Measurements from ENCODE around the gene TECRL. TPM values are rescaled to one million over a fixed set of nuclear protein-coding genes. Genes with fewer than 3 reads are reported as not detected.

The TECRL gene
- total and polyA plus RNA-seq, 2 experiments from 2014 or later = 0.10 to 0.21 TPM

- H3K9me3 ChIP-seq (ENCODE audit: low read depth) = no peaks in the 10 kb centered on the region
- DNase-seq (ENCODE audit: low spot score) = no peak
- H3K27ac ChIP-seq = no peak overlapping the region
- no peak overlapping the region for H3K4me3 ChIP-seq
- no peaks in the 10 kb centered on the region for H3K79me2 ChIP-seq
- WGBS (ENCODE audit: low lambda C conversion rate, missing lambda C conversion rate) = 82% methylated on average over 4 of the region's 4 CpGs
- H4K20me1 ChIP-seq (ENCODE audit: insufficient read depth, poor library complexity, severe bottlenecking) = no peaks in the 10 kb centered on the region
- no peak for TF ChIP-seq EZH2phosphoT487 (IDR thresholded peaks at IDR 0.05; ENCODE audit: low read depth, severe bottlenecking, unreplicated experiment)
- no peak for TF ChIP-seq EZH2 (IDR thresholded peaks at IDR 0.05; ENCODE audit: borderline replicate concordance)
- TF ChIP-seq, protein P1, sequence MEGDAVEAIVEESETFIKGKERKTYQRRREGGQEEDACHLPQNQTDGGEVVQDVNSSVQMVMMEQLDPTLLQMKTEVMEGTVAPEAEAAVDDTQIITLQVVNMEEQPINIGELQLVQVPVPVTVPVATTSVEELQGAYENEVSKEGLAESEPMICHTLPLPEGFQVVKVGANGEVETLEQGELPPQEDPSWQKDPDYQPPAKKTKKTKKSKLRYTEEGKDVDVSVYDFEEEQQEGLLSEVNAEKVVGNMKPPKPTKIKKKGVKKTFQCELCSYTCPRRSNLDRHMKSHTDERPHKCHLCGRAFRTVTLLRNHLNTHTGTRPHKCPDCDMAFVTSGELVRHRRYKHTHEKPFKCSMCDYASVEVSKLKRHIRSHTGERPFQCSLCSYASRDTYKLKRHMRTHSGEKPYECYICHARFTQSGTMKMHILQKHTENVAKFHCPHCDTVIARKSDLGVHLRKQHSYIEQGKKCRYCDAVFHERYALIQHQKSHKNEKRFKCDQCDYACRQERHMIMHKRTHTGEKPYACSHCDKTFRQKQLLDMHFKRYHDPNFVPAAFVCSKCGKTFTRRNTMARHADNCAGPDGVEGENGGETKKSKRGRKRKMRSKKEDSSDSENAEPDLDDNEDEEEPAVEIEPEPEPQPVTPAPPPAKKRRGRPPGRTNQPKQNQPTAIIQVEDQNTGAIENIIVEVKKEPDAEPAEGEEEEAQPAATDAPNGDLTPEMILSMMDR (IDR thresholded peaks at IDR 0.05; ENCODE audit: poor library complexity) = no peak
- no peaks in the 10 kb centered on the region for H3K36me3 ChIP-seq (replicated peaks; ENCODE audit: insufficient read depth, low read depth)
- H3K4me1 ChIP-seq (ENCODE audit: insufficient read depth) = no peaks in the 10 kb centered on the region
- H3K9me2 ChIP-seq (replicated peaks; ENCODE audit: insufficient read depth) = no peaks in the 10 kb centered on the region
- no peak overlapping the region for H3K4me2 ChIP-seq
- H3K27me3 ChIP-seq = no peaks in the 10 kb centered on the region
- no peak overlapping the region for H2AFZ ChIP-seq
These were observed 103.0 kb downstream of the TECRL start for GRCh38 chr4:64306255-64306565.

GRCh38 chr4:64305565-64306254 lies 103.5 kb downstream of the TECRL start:
- Histone ChIP-seq H3K9me2 (replicated peaks; ENCODE audit: insufficient read depth) (no peaks in the 10 kb centered on the region), H3K4me2 (no peak overlapping the region), H2AFZ (no peak overlapping the region), H3K4me3 (no peak overlapping the region), H3K4me1 (ENCODE audit: insufficient read depth) (no peaks in the 10 kb centered on the region), H3K27me3 (no peaks in the 10 kb centered on the region), H3K36me3 (replicated peaks; ENCODE audit: insufficient read depth, low read depth) (no peaks in the 10 kb centered on the region), H3K27ac (no peak overlapping the region), H3K79me2 (no peaks in the 10 kb centered on the region), H3K9me3 (ENCODE audit: low read depth) (no peaks in the 10 kb centered on the region), H4K20me1 (ENCODE audit: insufficient read depth, poor library complexity, severe bottlenecking) (no peaks in the 10 kb centered on the region)
- no peak for DNase-seq (ENCODE audit: low spot score)
- WGBS (ENCODE audit: low lambda C conversion rate, missing lambda C conversion rate) = 69% methylated on average over 1 of the region's 1 CpG
- TF ChIP-seq EZH2 (IDR thresholded peaks at IDR 0.05; ENCODE audit: borderline replicate concordance) (no peak), EZH2phosphoT487 (IDR thresholded peaks at IDR 0.05; ENCODE audit: low read depth, severe bottlenecking, unreplicated experiment) (no peak)
- TF ChIP-seq, protein P1 (IDR thresholded peaks at IDR 0.05; ENCODE audit: poor library complexity) = no peak

- Histone ChIP-seq H4K20me1 (ENCODE audit: insufficient read depth, poor library complexity, severe bottlenecking) (no peaks in the 10 kb centered on the region), H3K4me2 (no peak overlapping the region), H3K9me3 (ENCODE audit: low read depth) (no peaks in the 10 kb centered on the region), H3K4me1 (ENCODE audit: insufficient read depth) (no peaks in the 10 kb centered on the region), H3K9me2 (replicated peaks; ENCODE audit: insufficient read depth) (no peaks in the 10 kb centered on the region), H3K4me3 (no peak overlapping the region), H3K27me3 (no peaks in the 10 kb centered on the region), H3K79me2 (no peaks in the 10 kb centered on the region), H2AFZ (no peak overlapping the region), H3K27ac (no peak overlapping the region), H3K36me3 (replicated peaks; ENCODE audit: insufficient read depth, low read depth) (no peaks in the 10 kb centered on the region)
- TF ChIP-seq, protein P1 (IDR thresholded peaks at IDR 0.05; ENCODE audit: poor library complexity) = no peak
- TF ChIP-seq EZH2 (IDR thresholded peaks at IDR 0.05; ENCODE audit: borderline replicate concordance) (no peak), EZH2phosphoT487 (IDR thresholded peaks at IDR 0.05; ENCODE audit: low read depth, severe bottlenecking, unreplicated experiment) (no peak)
- WGBS (ENCODE audit: low lambda C conversion rate, missing lambda C conversion rate) = over 99% methylated on average over 14 of the region's 14 CpGs
- no peak for DNase-seq (ENCODE audit: low spot score)
These were observed 136.8 kb downstream of the TECRL start for GRCh38 chr4:64272432-64272831.

Data from hepatocyte (in vitro differentiated cells).